Fibroblast of skin of right biceps (primary cell): ENCODE results near the gene SMPD1.

Experiments used
- DNase-seq: peaks from one replicate; pipeline ENCODE4 v3.0.0-alpha.2; 2013

Gene SMPD1

GRCh38 chr11:6389905-6390717 is at the start of gene SMPD1:
SMPD1 (plus strand) TSS chr11:6390474; CDS start chr11:6390599, 125 bp downstream.
- DNase-seq: peak; percentile 86

GRCh38 chr11:6345366-6345765 is 44.9 kb upstream of the SMPD1 start:
- no peak for DNase-seq

- no peak for DNase-seq
These were observed 40.2 kb upstream of the SMPD1 start for GRCh38 chr11:6350043-6350442.

- DNase-seq: no peak
These were observed 39.8 kb upstream of the SMPD1 start for GRCh38 chr11:6350486-6350885.

- no peak for DNase-seq
These were observed 38.4 kb upstream of the SMPD1 start for GRCh38 chr11:6351782-6352382.

GRCh38 chr11:6353367-6353987 is 36.8 kb upstream of the SMPD1 start:
- DNase-seq: peak; percentile 34

- peak; percentile 38 for DNase-seq
These were observed 35.4 kb upstream of the SMPD1 start for GRCh38 chr11:6354651-6355485.

- no peak for DNase-seq
These were observed 33.7 kb upstream of the SMPD1 start for GRCh38 chr11:6356503-6357055.

- peak; percentile 81 for DNase-seq
These were observed 33.1 kb upstream of the SMPD1 start for GRCh38 chr11:6357222-6357621.

GRCh38 chr11:6360183-6360582 is 30.1 kb upstream of the SMPD1 start:
- DNase-seq: no peak

GRCh38 chr11:6362185-6362872 is 27.9 kb upstream of the SMPD1 start:
- DNase-seq: no peak

- DNase-seq: peak; percentile 71
These were observed 27.2 kb upstream of the SMPD1 start for GRCh38 chr11:6362873-6363678.

GRCh38 chr11:6365659-6366058 is 24.6 kb upstream of the SMPD1 start:
- DNase-seq: no peak

GRCh38 chr11:6371825-6372224 is 18.4 kb upstream of the SMPD1 start:
- no peak for DNase-seq

GRCh38 chr11:6377902-6378639 is 12.2 kb upstream of the SMPD1 start:
- no peak for DNase-seq

GRCh38 chr11:6378640-6378989 is 11.7 kb upstream of the SMPD1 start:
- no peak for DNase-seq

GRCh38 chr11:6385046-6385777 is 5.1 kb upstream of the SMPD1 start:
- DNase-seq: no peak

GRCh38 chr11:6387811-6388599 is 2.3 kb upstream of the SMPD1 start:
- DNase-seq: no peak

GRCh38 chr11:6388748-6389147 is 1.5 kb upstream of the SMPD1 start:
- DNase-seq: no peak
